Stimulated activated CD4-positive, alpha-beta T cell treated with anti-CD3 and anti-CD28 coated beads, Interleukin-2, amount 100 ng/mL, for 4 hours (primary cell): ENCODE measurements around the gene TLE2.
"Not testable (repeated sequence)": the region's sequence is repeated elsewhere in the genome, so short reads cannot be mapped to it uniquely, and the experiment has no call there.

Source experiments
- DNase-seq: peaks from one replicate; pipeline ENCODE4 v3.0.0-alpha.2; 2020; ENCODE audit warnings: low read depth

Gene TLE2

GRCh38 chr19:2983351-2984214 lies 45.5 kb downstream of the TLE2 start:
- no peak for DNase-seq

GRCh38 chr19:2982983-2983350 lies 46.1 kb downstream of the TLE2 start:
- DNase-seq: no peak

GRCh38 chr19:2982561-2982960 lies 46.5 kb downstream of the TLE2 start:
- DNase-seq: no peak

- no peak for DNase-seq
These were observed 47.2 kb downstream of the TLE2 start for GRCh38 chr19:2981898-2982297.

- DNase-seq: no peak
These were observed 50.3 kb downstream of the TLE2 start for GRCh38 chr19:2978772-2979171.

GRCh38 chr19:2978166-2978767 lies 50.8 kb downstream of the TLE2 start:
- no peak for DNase-seq

GRCh38 chr19:2977746-2978138 lies 51.3 kb downstream of the TLE2 start:
- DNase-seq: no peak

- DNase-seq: peak; percentile 92
These were observed 51.9 kb downstream of the TLE2 start, which contains the start of gene TLE6 for GRCh38 chr19:2977001-2977745. TSS of gene TLE6 (plus strand) at chr19:2977564. CDS start at chr19:2978234, 670 bp downstream.

- DNase-seq: no peak
These were observed 52.5 kb downstream of the TLE2 start for GRCh38 chr19:2976609-2977000.

GRCh38 chr19:2974342-2975041 lies 54.6 kb downstream of the TLE2 start:
- DNase-seq: no peak

GRCh38 chr19:2973229-2973628 lies 55.9 kb downstream of the TLE2 start:
- no peak for DNase-seq

GRCh38 chr19:2970201-2970835 lies 58.8 kb downstream of the TLE2 start:
- DNase-seq: no peak

- DNase-seq: no peak
These were observed 60.0 kb downstream of the TLE2 start for GRCh38 chr19:2969104-2969504.

- no peak for DNase-seq
These were observed 61.1 kb downstream of the TLE2 start for GRCh38 chr19:2967972-2968371.

GRCh38 chr19:2964874-2965273 lies 64.2 kb downstream of the TLE2 start:
- no peak for DNase-seq

- DNase-seq: not testable (repeated sequence)
These were observed 65.4 kb downstream of the TLE2 start for GRCh38 chr19:2963631-2964030.

GRCh38 chr19:2963122-2963521 lies 66.0 kb downstream of the TLE2 start:
- no peak for DNase-seq

- peak; percentile 41 for DNase-seq
These were observed 66.9 kb downstream of the TLE2 start for GRCh38 chr19:2962018-2962670.

- no peak for DNase-seq
These were observed 69.0 kb downstream of the TLE2 start for GRCh38 chr19:2960120-2960519.

GRCh38 chr19:2957160-2957559 lies 71.9 kb downstream of the TLE2 start:
- DNase-seq: no peak

GRCh38 chr19:2952953-2953481 lies 76.1 kb downstream of the TLE2 start:
- DNase-seq: no peak
